Panc1 (cell line): ENCODE results near the gene DPP7. TPM values are rescaled to one million over a fixed set of nuclear protein-coding genes. Genes with fewer than 3 reads are reported as not detected.

Source experiments
- total RNA-seq: library from RNA; stranded (reverse); gene quantifications from one replicate; pipeline ENCODE4 v1.2.1, GENCODE V29; 2021; ENCODE audit not compliant: unreplicated experiment

The DPP7 gene
- total RNA-seq, 1 experiment from 2014 or later = 236 TPM

Other genes with a start within 250 kb of the DPP7 start
- gene EDF1, start 248.4 kb downstream of the DPP7 start, total RNA-seq = 270 TPM
- gene TRAF2, start 228.2 kb downstream of the DPP7 start, total RNA-seq = 48.7 TPM
- gene FBXW5, start 170.0 kb downstream of the DPP7 start, total RNA-seq = 72.6 TPM
- 2.9 TPM for gene C8G, start 169.5 kb downstream of the DPP7 start, total RNA-seq
- 2.5 TPM for gene LCN12, start 162.5 kb downstream of the DPP7 start, total RNA-seq
- gene PTGDS, start 137.2 kb downstream of the DPP7 start, total RNA-seq = 13.7 TPM
- 0.82 TPM for gene LCNL1, start 131.7 kb downstream of the DPP7 start, total RNA-seq
- 64.0 TPM for gene PAXX, start 122.3 kb downstream of the DPP7 start, total RNA-seq
- gene CLIC3, start 118.2 kb downstream of the DPP7 start, total RNA-seq = 6.2 TPM
- 27.0 TPM for gene ABCA2, start 86.5 kb downstream of the DPP7 start, total RNA-seq
- gene FUT7, start 82.6 kb downstream of the DPP7 start, total RNA-seq = not detected
- 43.5 TPM for gene NPDC1, start 68.6 kb downstream of the DPP7 start, total RNA-seq
- gene ENTPD2, start 60.7 kb downstream of the DPP7 start, total RNA-seq = 2.8 TPM
- gene SAPCD2, start 44.2 kb downstream of the DPP7 start, total RNA-seq = 18.4 TPM
- gene UAP1L1, start 37.2 kb downstream of the DPP7 start, total RNA-seq = 23.1 TPM
- gene MAN1B1, start 27.7 kb downstream of the DPP7 start, total RNA-seq = 57.2 TPM
- 4.9 TPM for gene GRIN1, start 24.4 kb upstream of the DPP7 start, total RNA-seq
- gene LRRC26, start 55.3 kb upstream of the DPP7 start, total RNA-seq = 0.69 TPM
- not detected for gene TMEM210, start 57.3 kb upstream of the DPP7 start, total RNA-seq
- gene ANAPC2, start 73.8 kb upstream of the DPP7 start, total RNA-seq = 46.0 TPM
- 86.9 TPM for gene SSNA1, start 73.9 kb upstream of the DPP7 start, total RNA-seq
- 21.7 TPM for gene TPRN, start 86.0 kb upstream of the DPP7 start, total RNA-seq
- gene TMEM203, start 90.9 kb upstream of the DPP7 start, total RNA-seq = 25.4 TPM
- gene NDOR1, start 91.0 kb upstream of the DPP7 start, total RNA-seq = 15.6 TPM
- 11.5 TPM for gene RNF208, start 107.5 kb upstream of the DPP7 start, total RNA-seq
- gene CYSRT1, start 110.4 kb upstream of the DPP7 start, total RNA-seq = 0.67 TPM
- gene RNF224, start 112.8 kb upstream of the DPP7 start, total RNA-seq = 0.15 TPM
- not detected for gene SLC34A3, start 116.2 kb upstream of the DPP7 start, total RNA-seq
- gene TUBB4B, start 126.6 kb upstream of the DPP7 start, total RNA-seq = 265 TPM
- gene STPG3, start 136.6 kb upstream of the DPP7 start, total RNA-seq = 0.26 TPM
- gene NELFB, start 140.6 kb upstream of the DPP7 start, total RNA-seq = 62.4 TPM
- gene TOR4A, start 163.0 kb upstream of the DPP7 start, total RNA-seq = 37.1 TPM
- gene NRARP, start 187.5 kb upstream of the DPP7 start, total RNA-seq = 16.9 TPM